Measurements from ENCODE around the gene PHLDA3.

GRCh38 chr1:201454608-201455007 is 14.4 kb downstream of the PHLDA3 start:
- TF ChIP-seq CTCF (conservative IDR thresholded peaks at IDR 0.05 in 1 of 2, IDR thresholded peaks at IDR 0.05 in 1 of 2; ENCODE audit: extremely low read depth in 1 of 2, insufficient read depth in 1 of 2, low read depth in 1 of 2, low read length in 2 of 2), result no peak
- no peak for TF ChIP-seq EZH2 (IDR thresholded peaks at IDR 0.05; ENCODE audit: borderline replicate concordance, low read length)

All from mammary epithelial cell (primary cell).